Endodermal cell (in vitro differentiated cells): Measurements from ENCODE around the gene USP4. TPM values are rescaled to one million over a fixed set of nuclear protein-coding genes. Genes with fewer than 3 reads are reported as not detected.
"Not testable (repeated sequence)": the region's sequence is repeated elsewhere in the genome, so short reads cannot be mapped to it uniquely, and the experiment has no call there.

ENCODE experiments used
- DNase-seq: peaks from one replicate; pipeline ENCODE4 v3.0.0-alpha.2; 2017
- H3K27ac ChIP-seq: 2 replicates; pipeline ENCODE4 v1.5.1; 2013; ENCODE audit warnings: mild to moderate bottlenecking, low read depth, low read length, moderate library complexity
- H3K27me3 ChIP-seq: 2 replicates; pipeline ENCODE4 v1.6.1; 2013; ENCODE audit warnings: mild to moderate bottlenecking, low read length, moderate library complexity; ENCODE audit not compliant: insufficient read depth, control insufficient read depth, poor library complexity, severe bottlenecking
- H3K36me3 ChIP-seq: 2 replicates; pipeline ENCODE4 v1.7.0; 2013; ENCODE audit warnings: mild to moderate bottlenecking, low read length, moderate library complexity; ENCODE audit not compliant: control insufficient read depth, insufficient read depth
- H3K4me1 ChIP-seq: one replicate; pipeline ENCODE4 v1.7.0; 2013; ENCODE audit warnings: low read length; ENCODE audit not compliant: control insufficient read depth, insufficient read depth
- H3K4me3 ChIP-seq: 2 replicates; pipeline ENCODE4 v1.5.1; 2013; ENCODE audit warnings: mild to moderate bottlenecking, low read length, moderate library complexity
- H3K9ac ChIP-seq: 2 replicates; pipeline ENCODE4 v1.6.1; 2013; ENCODE audit warnings: mild to moderate bottlenecking, low read length, moderate library complexity; ENCODE audit not compliant: poor library complexity, severe bottlenecking; ENCODE audit errors: extremely low read depth
- H3K9me3 ChIP-seq: 2 replicates; pipeline ENCODE4 v1.6.1; 2013; ENCODE audit warnings: mild to moderate bottlenecking, low read length, moderate library complexity; ENCODE audit not compliant: control insufficient read depth
- H3K27ac Mint-ChIP-seq: 2 replicates; pipeline ENCODE4 v1.8.0; 2020; ENCODE audit warnings: mixed read lengths
- H3K27me3 Mint-ChIP-seq: 2 replicates; pipeline ENCODE4 v1.8.0; 2021; ENCODE audit warnings: mild to moderate bottlenecking, mixed read lengths; ENCODE audit not compliant: insufficient read depth
- H3K36me3 Mint-ChIP-seq: 2 replicates; pipeline ENCODE4 v1.8.0; 2020; ENCODE audit warnings: low read depth, mixed read lengths
- H3K4me1 Mint-ChIP-seq: 2 replicates; pipeline ENCODE4 v1.8.0; 2020; ENCODE audit warnings: mixed read lengths
- H3K4me3 Mint-ChIP-seq: 2 replicates; pipeline ENCODE4 v1.8.0; 2020; ENCODE audit warnings: mild to moderate bottlenecking, moderate library complexity, mixed read lengths
- H3K9me3 Mint-ChIP-seq: 2 replicates; pipeline ENCODE4 v1.8.0; 2020; ENCODE audit warnings: mild to moderate bottlenecking, mixed read lengths
- WGBS, 2 experiments: methylation state at CpG; one replicate each; pipeline versions ENCODE4 v1.1.5 to v1.1.7; 2013; ENCODE audit warnings: missing lambda C conversion rate in 2 of 2, mixed read lengths in 1 of 2; ENCODE audit not compliant: insufficient coverage in 1 of 2, insufficient read length in 1 of 2; 5-methylcytosine and 5-hydroxymethylcytosine counted together
- total RNA-seq, 2 donors: library from RNA; stranded (reverse); fragmentation: NEBNext Ultra II Directional in 1 of 2; extraction: Animal tissue kit (Norgen Biotek cat#: 25700) in 1 of 2; gene quantifications; 2 replicates in 1 of 2; 3 replicates in 1 of 2; pipeline ENCODE4 v1.2.1, GENCODE V29; 2021
- TF ChIP-seq, protein P1 (sequence below): fragments of 200-600 bp; sonication (generic); conservative IDR thresholded peaks from 2 replicates; pipeline ENCODE4 v1.5.0; 2021; ENCODE audit warnings: antibody characterized with exemption, mild to moderate bottlenecking

USP4 gene
- total RNA-seq, 2 donors from 2014 or later: 48.3 to 48.9 TPM

DNA sequence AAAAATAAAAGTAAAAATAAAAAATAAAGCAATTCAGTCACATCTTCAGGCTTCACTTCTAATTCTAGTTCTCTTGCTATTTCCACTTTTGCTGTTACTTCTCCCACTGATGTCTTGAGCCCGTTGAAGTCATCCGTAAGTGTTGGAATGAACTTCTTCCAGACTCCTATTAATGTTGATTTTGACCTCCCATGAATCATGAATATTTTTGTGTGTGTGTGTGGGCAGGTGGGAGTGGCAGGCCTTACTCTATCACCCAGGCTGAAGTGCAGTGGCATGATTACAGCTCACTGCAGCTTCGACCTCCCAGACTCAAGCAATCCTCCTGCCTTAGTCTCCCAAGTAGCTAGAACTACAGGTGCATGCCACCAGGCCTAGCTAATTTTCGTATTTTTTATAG lies 10.7 kb downstream of the USP4 start:
- Histone ChIP-seq H3K27ac (no peak overlapping the region), H3K4me3 (no peak overlapping the region), H3K9me3 (peaks cover 8% of the 10 kb centered on the region), H3K36me3 (peaks cover 68% of the 10 kb centered on the region), H3K9ac (no peak overlapping the region), H3K4me1 (no peaks in the 10 kb centered on the region), H3K27me3 (no peaks in the 10 kb centered on the region)
- no peaks in the 10 kb centered on the region for H3K27me3 Mint-ChIP-seq
- H3K9me3 Mint-ChIP-seq: peaks cover 4% of the 10 kb centered on the region
- DNase-seq: no peak
- WGBS, 2 experiments: 83 to 91% methylated on average over 1 to 4 of the region's 4 CpGs
- H3K4me1 Mint-ChIP-seq: no peaks in the 10 kb centered on the region
- no peak overlapping the region for H3K27ac Mint-ChIP-seq
- peaks cover 73% of the 10 kb centered on the region for H3K36me3 Mint-ChIP-seq
- no peak overlapping the region for H3K4me3 Mint-ChIP-seq
- TF ChIP-seq, protein P1, sequence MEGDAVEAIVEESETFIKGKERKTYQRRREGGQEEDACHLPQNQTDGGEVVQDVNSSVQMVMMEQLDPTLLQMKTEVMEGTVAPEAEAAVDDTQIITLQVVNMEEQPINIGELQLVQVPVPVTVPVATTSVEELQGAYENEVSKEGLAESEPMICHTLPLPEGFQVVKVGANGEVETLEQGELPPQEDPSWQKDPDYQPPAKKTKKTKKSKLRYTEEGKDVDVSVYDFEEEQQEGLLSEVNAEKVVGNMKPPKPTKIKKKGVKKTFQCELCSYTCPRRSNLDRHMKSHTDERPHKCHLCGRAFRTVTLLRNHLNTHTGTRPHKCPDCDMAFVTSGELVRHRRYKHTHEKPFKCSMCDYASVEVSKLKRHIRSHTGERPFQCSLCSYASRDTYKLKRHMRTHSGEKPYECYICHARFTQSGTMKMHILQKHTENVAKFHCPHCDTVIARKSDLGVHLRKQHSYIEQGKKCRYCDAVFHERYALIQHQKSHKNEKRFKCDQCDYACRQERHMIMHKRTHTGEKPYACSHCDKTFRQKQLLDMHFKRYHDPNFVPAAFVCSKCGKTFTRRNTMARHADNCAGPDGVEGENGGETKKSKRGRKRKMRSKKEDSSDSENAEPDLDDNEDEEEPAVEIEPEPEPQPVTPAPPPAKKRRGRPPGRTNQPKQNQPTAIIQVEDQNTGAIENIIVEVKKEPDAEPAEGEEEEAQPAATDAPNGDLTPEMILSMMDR: no peak

DNA sequence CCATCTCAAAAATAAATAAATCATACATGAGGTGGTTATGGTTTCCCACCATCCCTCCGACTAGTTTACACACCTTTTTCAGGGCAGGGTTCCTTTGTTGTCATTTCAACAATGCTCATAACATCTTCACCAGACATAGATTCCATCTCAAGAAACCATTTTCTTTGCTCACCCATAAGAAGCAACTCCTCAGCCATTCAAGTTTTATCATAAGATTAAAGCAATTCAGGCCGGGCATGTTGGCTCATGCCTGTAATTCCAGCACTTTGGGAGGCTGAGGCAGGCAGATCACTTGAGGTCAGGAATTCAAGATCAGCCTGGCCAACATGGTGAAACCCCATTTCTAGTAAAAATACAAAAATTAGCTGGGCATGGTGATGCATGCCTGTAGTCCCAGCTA lies 11.5 kb downstream of the USP4 start:
- H3K27me3 ChIP-seq, H3K4me1 ChIP-seq, DNase-seq, H3K9me3 ChIP-seq, H3K27ac ChIP-seq, H3K27me3 Mint-ChIP-seq, H3K4me3 Mint-ChIP-seq, H3K4me1 Mint-ChIP-seq, H3K9ac ChIP-seq, H3K4me3 ChIP-seq, H3K27ac Mint-ChIP-seq, H3K9me3 Mint-ChIP-seq: not testable (repeated sequence)
- WGBS, 2 experiments: 94 to 96% methylated on average over 2 of the region's 2 CpGs
- H3K36me3 ChIP-seq: peaks cover 68% of the 10 kb centered on the region
- H3K36me3 Mint-ChIP-seq: peaks cover 74% of the 10 kb centered on the region

DNA sequence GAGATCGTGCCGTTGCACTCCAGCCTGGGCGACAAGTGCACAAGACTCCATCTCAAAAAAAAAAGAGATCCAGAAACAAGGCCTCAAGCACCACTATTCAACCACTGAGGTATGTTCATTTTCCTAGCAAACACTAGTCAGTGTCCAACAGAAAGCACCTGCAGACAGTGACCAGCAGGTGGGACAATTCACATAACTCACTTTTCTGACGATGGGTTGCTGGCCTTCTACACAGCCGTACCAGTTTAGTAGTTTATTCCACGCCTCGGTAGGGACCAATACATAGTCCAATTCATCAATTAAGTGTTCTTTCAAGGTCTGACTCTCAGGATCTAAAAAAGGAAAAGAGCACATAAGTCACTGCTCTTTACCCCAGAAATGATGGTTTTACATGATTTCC lies 12.4 kb downstream of the USP4 start:
- Mint-ChIP-seq H3K36me3 (peaks cover 72% of the 10 kb centered on the region), H3K9me3 (peaks cover 4% of the 10 kb centered on the region), H3K27ac (no peak overlapping the region), H3K27me3 (no peaks in the 10 kb centered on the region), H3K4me3 (no peak overlapping the region), H3K4me1 (no peaks in the 10 kb centered on the region)
- Histone ChIP-seq H3K27me3 (no peaks in the 10 kb centered on the region), H3K36me3 (peaks cover 64% of the 10 kb centered on the region), H3K9me3 (peaks cover 8% of the 10 kb centered on the region), H3K4me3 (no peak overlapping the region), H3K9ac (no peak overlapping the region), H3K27ac (no peak overlapping the region), H3K4me1 (no peaks in the 10 kb centered on the region)
- 93 to 95% methylated on average over 7 of the region's 7 CpGs for WGBS, 2 experiments
- TF ChIP-seq, protein P1: peak; percentile 63
- no peak for DNase-seq

DNA sequence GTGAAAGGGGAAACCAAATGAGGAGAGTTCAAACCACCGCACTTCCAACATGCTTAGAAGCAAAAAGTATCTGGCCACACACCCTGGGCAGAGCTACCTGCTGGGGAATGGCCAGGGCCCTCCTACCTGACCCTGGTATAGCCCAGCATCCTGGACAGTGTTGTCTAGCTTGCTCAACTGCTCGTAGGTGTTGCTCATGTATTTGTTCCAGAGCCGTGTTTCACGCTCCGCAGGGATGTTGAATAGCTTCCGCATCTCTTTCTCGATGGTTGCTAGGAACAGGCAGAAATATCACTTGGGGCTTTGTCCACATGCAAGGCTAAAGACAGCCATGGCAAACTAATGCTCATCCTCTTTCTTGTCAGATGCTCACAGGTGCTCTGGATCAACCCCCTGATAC lies 15.1 kb downstream of the USP4 start:
- Histone ChIP-seq H3K36me3 (peaks cover 76% of the 10 kb centered on the region), H3K4me3 (no peak overlapping the region), H3K9ac (no peak overlapping the region), H3K4me1 (no peaks in the 10 kb centered on the region), H3K27me3 (no peaks in the 10 kb centered on the region), H3K9me3 (no peaks in the 10 kb centered on the region), H3K27ac (no peak overlapping the region)
- Mint-ChIP-seq H3K4me3 (no peak overlapping the region), H3K27ac (no peak overlapping the region), H3K4me1 (no peaks in the 10 kb centered on the region), H3K27me3 (no peaks in the 10 kb centered on the region), H3K36me3 (peaks cover 71% of the 10 kb centered on the region), H3K9me3 (no peaks in the 10 kb centered on the region)
- DNase-seq: no peak
- TF ChIP-seq, protein P1: no peak
- WGBS, 2 experiments: 92 to 93% methylated on average over 7 of the region's 7 CpGs
